Mononuclear cell (primary cell): ENCODE measurements around the gene FRMD4B. TPM values are rescaled to one million over a fixed set of nuclear protein-coding genes. Genes with fewer than 3 reads are reported as not detected.

Experiments used
- H3K27me3 ChIP-seq: 2 replicates; pipeline ENCODE4 v1.6.0; 2011; ENCODE audit warnings: low read length, control low read depth; ENCODE audit not compliant: insufficient read depth
- H3K4me1 ChIP-seq: 2 replicates; pipeline ENCODE4 v1.5.1; 2011; ENCODE audit warnings: mild to moderate bottlenecking, low read length, control low read depth; ENCODE audit not compliant: insufficient read depth
- H3K4me3 ChIP-seq: 2 replicates; pipeline ENCODE4 v1.5.1; 2011; ENCODE audit warnings: mild to moderate bottlenecking, low read length, moderate library complexity
- H3K9me3 ChIP-seq: 2 replicates; pipeline ENCODE4 v1.5.1; 2011; ENCODE audit warnings: low read depth, mild to moderate bottlenecking, control low read depth, low read length
- total RNA-seq: library from RNA; depleted of rRNA; stranded (reverse); fragments of >200 nt; gene quantifications from one replicate; pipeline ENCODE4 v1.2.3, GENCODE V29; 2012

The FRMD4B gene
- total RNA-seq, 1 donor = 26.3 TPM

DNA sequence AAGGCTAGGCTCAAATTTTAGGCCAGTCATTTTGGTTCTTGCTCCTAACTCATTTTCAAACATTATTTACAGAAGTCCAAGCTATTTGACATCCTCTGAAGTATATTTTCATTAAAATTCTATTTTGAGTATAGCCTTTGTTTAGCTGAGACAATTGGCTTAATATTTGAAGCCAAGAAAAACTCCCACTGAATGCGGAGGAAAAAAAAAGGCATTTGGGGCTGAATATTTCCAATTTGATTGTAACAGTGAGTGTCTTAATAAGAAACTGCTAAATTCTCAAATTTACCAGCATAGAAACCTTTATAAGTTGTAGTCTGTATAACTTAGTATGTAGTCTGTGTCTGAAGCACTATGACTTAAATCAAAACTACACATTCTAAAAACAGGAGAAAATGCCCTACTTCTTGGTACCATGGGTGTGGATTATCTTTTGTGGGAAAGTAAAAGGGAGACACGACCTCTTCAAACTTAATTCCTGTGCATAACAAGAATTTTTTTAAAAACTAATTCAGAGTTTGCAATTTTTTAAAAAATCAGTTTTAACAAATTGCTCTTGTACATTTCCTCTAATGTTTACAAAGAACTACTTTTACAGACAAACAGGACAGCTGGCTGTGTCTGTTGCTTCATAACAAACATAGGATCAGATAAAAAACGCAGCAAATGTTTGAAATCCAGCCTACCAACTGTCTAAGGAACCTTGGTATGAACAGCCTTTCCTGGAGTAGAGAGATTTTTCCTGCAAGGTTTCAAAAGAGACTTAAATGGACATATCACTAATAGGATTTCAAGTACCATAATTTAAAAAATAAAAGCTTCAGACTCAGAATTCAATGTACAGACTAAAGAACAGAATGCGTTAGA is 210.8 kb downstream of the FRMD4B start:
- Histone ChIP-seq H3K4me1 (no peaks in the 10 kb centered on the region), H3K9me3 (no peaks in the 10 kb centered on the region), H3K27me3 (no peaks in the 10 kb centered on the region), H3K4me3 (no peak overlapping the region)

DNA sequence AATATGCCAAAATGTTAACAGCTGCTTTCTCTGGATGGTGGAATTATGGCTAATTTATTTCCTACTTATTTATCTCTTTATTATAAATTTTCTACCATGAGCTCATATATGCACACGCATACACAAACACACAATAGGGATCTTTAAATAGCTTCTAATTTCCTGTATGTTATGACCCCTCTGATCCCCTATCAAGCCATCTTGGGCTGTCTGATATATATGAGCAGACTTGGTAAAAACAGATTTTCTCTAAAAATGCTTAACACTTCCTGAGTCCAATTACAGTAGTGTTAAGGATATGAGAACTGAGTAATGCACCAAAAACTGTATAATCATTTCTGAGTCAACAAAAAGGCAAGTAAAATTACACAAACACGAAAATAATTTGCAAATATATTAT is 211.4 kb downstream of the FRMD4B start:
- H3K4me3 ChIP-seq = no peak overlapping the region
- H3K9me3 ChIP-seq = no peaks in the 10 kb centered on the region
- no peaks in the 10 kb centered on the region for H3K27me3 ChIP-seq
- H3K4me1 ChIP-seq = no peaks in the 10 kb centered on the region

DNA sequence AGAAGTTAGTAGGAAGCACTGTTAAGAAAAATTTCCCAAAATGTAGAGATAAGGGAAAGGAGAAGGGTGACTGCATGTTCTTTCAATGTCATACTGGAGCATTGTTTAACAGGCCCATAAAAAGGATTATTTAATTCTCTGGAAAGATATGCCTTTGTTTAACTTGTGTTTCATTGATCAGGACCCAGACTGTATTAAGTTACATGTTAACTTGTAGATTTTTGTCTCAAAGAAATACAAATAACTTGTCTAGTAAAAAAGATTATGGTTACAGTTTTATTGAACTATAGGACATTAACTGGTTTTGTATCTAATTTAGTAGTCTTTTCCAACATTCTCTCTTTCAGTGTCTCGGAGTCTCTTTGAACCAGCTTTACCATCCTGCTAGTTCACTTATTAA is 213.8 kb downstream of the FRMD4B start:
- Histone ChIP-seq H3K27me3 (no peaks in the 10 kb centered on the region), H3K9me3 (no peaks in the 10 kb centered on the region), H3K4me1 (no peaks in the 10 kb centered on the region), H3K4me3 (no peak overlapping the region)

DNA sequence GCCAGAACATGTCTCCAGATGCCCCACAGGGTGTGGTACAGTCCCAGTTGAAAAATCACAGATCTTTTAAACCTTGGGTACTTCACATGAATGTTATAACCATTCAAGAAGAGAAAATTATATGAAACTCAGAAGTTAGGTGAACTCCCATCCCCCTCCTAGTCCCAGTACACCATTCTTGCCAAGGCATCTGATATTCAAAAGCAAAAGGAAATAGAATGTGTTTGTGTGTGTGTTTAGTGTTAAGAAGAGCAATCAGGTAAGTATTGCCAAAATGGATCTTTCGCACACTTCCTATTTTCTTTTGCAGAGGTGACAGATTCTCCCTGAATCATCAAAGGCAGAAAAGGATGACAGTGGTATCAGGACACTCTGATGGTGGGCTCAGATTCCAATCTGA is 219.4 kb downstream of the FRMD4B start:
- no peaks in the 10 kb centered on the region for H3K9me3 ChIP-seq
- H3K27me3 ChIP-seq = no peaks in the 10 kb centered on the region
- H3K4me3 ChIP-seq = no peak overlapping the region
- H3K4me1 ChIP-seq = no peaks in the 10 kb centered on the region

DNA sequence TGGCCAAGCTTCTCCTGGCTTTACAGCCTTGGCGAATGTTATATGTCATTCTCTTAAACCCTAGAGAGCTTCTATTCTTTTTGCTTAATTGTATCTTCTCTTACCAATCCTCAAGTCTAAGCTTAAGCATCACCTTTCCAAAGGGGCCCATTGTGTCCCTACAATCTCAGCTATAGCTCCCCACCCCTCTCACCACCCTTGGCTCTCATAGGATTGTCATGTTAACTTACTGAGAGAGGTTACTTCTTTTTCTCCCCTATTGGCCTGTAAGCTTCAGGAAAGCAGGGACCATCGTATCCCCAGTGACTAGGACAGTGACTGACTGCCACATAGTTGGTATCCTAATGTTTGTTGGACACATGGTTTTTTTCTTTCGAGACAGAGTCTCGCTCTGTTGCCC is 220.1 kb downstream of the FRMD4B start:
- no peaks in the 10 kb centered on the region for H3K9me3 ChIP-seq
- H3K27me3 ChIP-seq = no peaks in the 10 kb centered on the region

DNA sequence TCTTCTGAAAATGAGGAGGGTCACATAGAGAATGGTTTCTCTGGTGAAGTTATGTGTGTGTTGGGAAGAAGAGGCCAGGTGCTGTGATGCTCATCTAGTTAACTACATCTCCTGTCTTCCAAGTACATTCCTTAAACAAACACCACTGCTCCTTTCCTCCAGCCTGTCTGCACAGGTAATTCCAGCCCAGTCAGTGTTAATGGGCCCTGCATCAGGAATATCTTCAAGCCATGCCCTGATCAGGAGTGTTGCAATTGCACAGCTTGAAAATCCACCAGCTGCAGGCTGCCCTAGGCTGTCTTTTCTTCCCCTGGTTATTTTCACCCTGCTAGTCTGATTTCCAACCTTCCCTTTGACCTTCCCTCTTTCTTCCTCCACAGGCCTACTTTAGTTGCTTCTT is 221.6 kb downstream of the FRMD4B start:
- H3K4me1 ChIP-seq = no peaks in the 10 kb centered on the region
- H3K9me3 ChIP-seq = no peaks in the 10 kb centered on the region
- no peaks in the 10 kb centered on the region for H3K27me3 ChIP-seq
- no peak overlapping the region for H3K4me3 ChIP-seq

More for the DNA sequence above, 220.1 kb downstream of the FRMD4B start:
- Histone ChIP-seq H3K4me3 (no peak overlapping the region), H3K4me1 (no peaks in the 10 kb centered on the region)

DNA sequence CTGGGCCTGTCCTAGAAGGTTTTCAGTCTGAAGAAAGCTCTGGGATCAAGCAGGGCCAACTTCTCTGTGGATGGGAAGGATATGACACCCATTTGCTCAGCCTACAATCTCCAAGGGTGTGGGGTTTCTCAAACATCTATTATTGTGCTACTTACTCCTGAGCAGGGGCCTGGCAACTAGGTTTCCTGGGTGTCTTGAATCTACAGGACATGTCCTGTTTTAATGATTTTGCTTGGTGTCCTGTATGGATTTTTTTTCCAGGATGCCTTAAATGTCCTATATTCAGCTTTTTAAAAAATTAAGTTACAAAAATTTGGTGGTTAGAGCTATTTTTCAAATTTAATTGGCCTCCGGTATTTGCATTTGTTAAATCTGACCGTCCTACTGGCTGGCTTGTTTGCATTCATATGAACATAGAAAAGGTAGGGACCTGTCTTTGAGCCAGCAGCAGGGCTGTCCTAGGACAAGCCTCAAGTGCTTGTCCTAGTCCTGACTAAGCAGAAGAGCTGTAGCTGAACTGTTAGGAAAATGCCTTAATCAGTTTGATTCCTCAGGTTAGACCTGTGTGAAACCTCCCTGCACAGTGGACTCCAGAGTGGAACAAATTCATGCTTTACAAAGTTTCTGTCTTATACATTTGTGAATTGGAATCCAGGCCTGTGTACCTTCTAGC is 223.4 kb downstream of the FRMD4B start:
- Histone ChIP-seq H3K4me3 (no peak overlapping the region), H3K4me1 (no peaks in the 10 kb centered on the region), H3K9me3 (no peaks in the 10 kb centered on the region), H3K27me3 (no peaks in the 10 kb centered on the region)

DNA sequence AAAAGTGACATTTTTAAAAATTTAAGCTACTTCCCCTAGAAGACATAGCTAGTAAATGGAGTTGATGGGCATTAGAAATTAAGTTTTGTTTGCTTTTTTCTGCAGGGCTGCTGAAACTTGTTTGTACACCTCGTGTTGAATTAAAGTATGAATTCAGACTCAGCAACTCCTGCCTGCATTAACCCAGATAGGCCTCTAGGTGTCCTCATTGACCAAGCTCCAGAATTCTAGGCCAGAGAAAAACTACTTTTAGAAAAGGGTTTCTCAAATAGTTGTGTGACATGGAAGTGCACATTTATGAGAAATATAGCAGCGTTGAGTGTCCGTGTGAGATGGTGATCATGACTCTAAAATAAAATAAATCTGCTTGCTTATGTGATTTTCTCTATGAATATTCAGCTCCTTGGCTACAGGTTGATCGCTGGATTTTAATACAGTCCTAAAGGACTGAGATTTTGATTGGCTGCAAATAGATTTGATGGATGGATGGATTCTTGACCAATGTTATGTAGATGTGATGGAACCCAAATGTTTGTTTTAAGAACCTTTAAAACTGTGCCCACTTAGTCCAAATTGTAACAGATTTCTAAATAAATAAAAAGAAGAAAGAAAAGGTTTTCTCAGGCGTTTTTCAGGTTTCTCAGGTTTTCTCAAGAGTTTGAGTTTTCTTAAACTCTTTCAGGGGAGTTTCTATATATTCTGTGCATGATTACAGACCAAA is 224.1 kb downstream of the FRMD4B start:
- H3K4me3 ChIP-seq = no peak overlapping the region
- H3K27me3 ChIP-seq = no peaks in the 10 kb centered on the region
- H3K4me1 ChIP-seq = no peaks in the 10 kb centered on the region
- H3K9me3 ChIP-seq = no peaks in the 10 kb centered on the region

DNA sequence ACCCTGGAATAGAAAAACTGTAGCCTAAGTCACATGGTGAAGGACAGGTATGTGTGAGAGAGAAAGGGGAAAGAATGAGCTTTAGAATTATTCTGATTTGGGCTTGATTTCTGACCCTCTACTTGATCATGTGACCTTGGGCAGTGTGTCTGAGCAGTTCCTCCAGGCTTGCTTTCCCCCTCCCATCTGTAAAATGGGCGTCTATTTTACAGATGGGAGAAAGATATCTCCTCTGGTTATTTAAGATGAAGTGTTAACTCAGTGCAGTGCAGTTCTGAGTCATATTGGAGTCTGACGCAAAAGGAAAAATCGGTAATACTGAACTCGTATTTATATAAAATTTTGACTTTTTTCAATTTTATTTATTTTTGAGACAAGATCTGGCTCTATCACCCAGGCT is 225.4 kb downstream of the FRMD4B start:
- Histone ChIP-seq H3K27me3 (no peaks in the 10 kb centered on the region), H3K4me1 (no peaks in the 10 kb centered on the region), H3K9me3 (no peaks in the 10 kb centered on the region), H3K4me3 (no peak overlapping the region)

DNA sequence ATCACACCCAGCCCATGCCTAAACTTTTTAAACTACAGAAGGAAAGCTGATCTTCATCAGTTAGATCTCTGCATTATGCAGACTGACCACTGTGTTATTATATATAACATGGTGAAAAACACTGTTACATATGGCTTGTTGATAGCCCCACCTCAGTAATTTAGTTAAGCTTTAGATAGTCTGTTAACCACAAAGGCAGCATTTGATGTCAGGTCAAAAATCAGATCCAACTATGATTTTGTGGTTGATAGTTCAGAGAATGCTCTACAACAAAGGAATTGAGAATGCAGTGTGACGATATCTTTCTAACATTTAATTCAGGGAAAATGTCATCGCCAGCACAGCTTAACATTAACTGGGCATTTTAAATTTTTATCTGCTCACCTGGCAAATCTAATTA is 225.8 kb downstream of the FRMD4B start:
- Histone ChIP-seq H3K27me3 (no peaks in the 10 kb centered on the region), H3K9me3 (no peaks in the 10 kb centered on the region), H3K4me1 (no peaks in the 10 kb centered on the region), H3K4me3 (no peak overlapping the region)

DNA sequence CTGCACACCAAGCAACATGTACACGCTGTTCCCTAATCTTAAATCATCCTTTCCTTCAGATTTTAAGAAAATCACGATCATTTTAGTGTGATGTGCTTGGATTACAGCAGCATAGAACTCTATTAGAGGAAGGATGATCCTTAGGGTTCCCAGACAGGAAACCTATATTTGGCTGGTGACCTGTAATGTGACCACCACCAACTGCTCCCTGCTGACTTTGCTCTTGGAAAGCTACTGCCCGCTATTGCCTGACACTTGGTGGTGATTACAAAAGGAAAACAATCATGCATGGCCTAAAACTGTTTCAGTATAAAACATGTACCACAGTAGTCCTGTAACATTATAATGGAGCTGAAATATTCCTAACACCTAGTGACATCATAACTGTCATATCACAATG is 236.3 kb downstream of the FRMD4B start:
- Histone ChIP-seq H3K9me3 (no peaks in the 10 kb centered on the region), H3K27me3 (no peaks in the 10 kb centered on the region), H3K4me1 (no peaks in the 10 kb centered on the region), H3K4me3 (no peak overlapping the region)

DNA sequence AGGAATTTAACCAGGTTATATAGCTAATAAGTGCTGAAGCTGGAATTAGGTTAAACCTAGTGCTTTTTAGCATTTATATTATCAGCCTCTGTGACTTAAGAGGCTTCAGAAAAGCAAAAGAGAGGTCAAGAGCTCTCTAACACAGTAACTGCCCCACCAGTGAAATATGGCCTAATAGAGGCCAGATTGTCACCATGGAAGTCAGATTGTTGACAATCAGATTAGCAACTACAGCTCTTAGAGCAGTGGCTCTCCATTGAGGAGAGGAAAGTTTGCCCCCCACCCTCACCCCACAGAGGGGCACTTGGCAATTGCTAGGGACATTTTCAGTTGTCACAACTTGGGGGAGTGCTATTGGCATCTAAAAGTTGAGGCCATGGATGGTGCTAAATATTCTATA is 240.2 kb downstream of the FRMD4B start:
- Histone ChIP-seq H3K27me3 (no peaks in the 10 kb centered on the region), H3K4me1 (no peaks in the 10 kb centered on the region), H3K9me3 (no peaks in the 10 kb centered on the region), H3K4me3 (no peak overlapping the region)

DNA sequence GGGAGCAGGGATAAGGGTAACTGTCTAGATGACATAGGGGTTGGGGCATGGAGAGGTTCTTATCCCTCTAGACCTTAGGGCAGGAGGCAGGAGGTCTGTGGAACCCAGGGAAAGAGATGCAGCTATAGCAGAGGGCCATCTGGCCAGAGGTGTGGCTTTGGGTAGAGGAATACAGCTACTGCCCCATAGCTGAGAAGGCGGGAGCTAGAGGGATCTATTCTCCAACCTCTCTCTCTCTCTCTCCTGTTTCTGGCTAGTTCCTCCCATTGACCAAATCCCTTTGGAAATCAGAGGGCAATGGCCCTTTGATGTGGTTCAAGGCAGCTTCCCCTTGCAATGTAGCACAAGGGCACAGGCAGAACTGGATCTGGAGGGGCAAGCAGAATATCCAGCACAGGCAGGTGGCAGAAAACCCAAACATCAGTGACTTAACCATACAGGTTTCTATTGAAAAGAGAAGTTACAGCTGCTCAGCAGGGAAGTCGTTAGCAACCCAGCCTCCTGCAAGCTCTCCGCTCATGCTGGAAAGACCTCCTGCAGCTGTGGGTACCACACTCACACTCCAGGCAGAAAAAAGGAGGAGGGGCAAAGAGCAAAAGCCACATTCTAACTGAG is 241.2 kb downstream of the FRMD4B start:
- H3K27me3 ChIP-seq = no peaks in the 10 kb centered on the region
- H3K4me3 ChIP-seq = no peak overlapping the region
- H3K9me3 ChIP-seq = no peaks in the 10 kb centered on the region
- H3K4me1 ChIP-seq = no peaks in the 10 kb centered on the region

DNA sequence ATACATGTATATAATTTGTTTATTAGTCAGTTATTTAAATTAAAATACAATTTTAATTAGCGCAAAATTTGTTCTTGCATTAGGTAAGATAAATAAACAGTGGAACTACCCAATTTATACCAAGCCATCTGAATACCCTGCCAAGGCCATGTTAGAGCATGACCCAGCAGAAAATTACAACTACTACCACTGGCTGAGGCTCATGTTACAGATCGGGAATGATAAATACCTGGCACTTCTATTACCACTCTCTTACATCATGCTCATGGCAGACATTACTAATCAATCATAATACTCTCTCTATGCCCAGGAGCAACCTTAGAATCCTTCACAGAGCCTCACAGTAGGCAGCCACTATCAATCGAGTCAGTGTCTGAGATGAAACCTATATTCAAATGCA is 242.3 kb downstream of the FRMD4B start:
- H3K9me3 ChIP-seq = no peaks in the 10 kb centered on the region
- H3K27me3 ChIP-seq = no peaks in the 10 kb centered on the region
- H3K4me1 ChIP-seq = no peaks in the 10 kb centered on the region

More for the DNA sequence above, 242.3 kb downstream of the FRMD4B start:
- no peak overlapping the region for H3K4me3 ChIP-seq
